Smooth muscle cell (in vitro differentiated cells): ENCODE measurements around the gene SELENOW. TPM values are rescaled to one million over a fixed set of nuclear protein-coding genes. Genes with fewer than 3 reads are reported as not detected.
"Not testable (repeated sequence)": the region's sequence is repeated elsewhere in the genome, so short reads cannot be mapped to it uniquely, and the experiment has no call there.

ENCODE experiments used
- DNase-seq: peaks from one replicate; lab custom pipeline; 2025; ENCODE audit not compliant: unreplicated experiment; lab: John Stamatoyannopoulos, UW
- H2AFZ ChIP-seq: fragments of 200-600 bp; sonication (generic); 2 replicates; pipeline ENCODE4 v1.6.0; 2016; ENCODE audit warnings: antibody characterized with exemption, low read depth, mild to moderate bottlenecking
- H3F3A ChIP-seq: fragments of 200-600 bp; sonication (generic); 2 replicates; pipeline ENCODE4 v1.6.0; 2017; ENCODE audit warnings: antibody characterized with exemption, low read depth
- H3K27ac ChIP-seq: fragments of 200-600 bp; sonication (generic); 2 replicates; pipeline ENCODE4 v1.5.1; 2016; ENCODE audit warnings: low read depth, mild to moderate bottlenecking
- H3K27me3 ChIP-seq: fragments of 200-600 bp; sonication (generic); 2 replicates; pipeline ENCODE4 v1.6.1; 2016; ENCODE audit warnings: low read depth, mild to moderate bottlenecking
- H3K36me3 ChIP-seq: fragments of 200-600 bp; sonication (generic); 2 replicates; pipeline ENCODE4 v1.5.1; 2016; ENCODE audit warnings: low read depth
- H3K4me1 ChIP-seq: fragments of 200-600 bp; sonication (generic); 2 replicates; pipeline ENCODE4 v1.5.1; 2016; ENCODE audit warnings: low read depth
- H3K4me2 ChIP-seq: fragments of 200-600 bp; sonication (generic); 2 replicates; pipeline ENCODE4 v1.6.0; 2016; ENCODE audit warnings: mild to moderate bottlenecking
- H3K4me3 ChIP-seq: fragments of 200-600 bp; sonication (generic); 2 replicates; pipeline ENCODE4 v1.5.1; 2016; ENCODE audit warnings: mild to moderate bottlenecking
- H3K79me2 ChIP-seq: fragments of 200-600 bp; sonication (generic); 2 replicates; pipeline ENCODE4 v1.6.0; 2016; ENCODE audit warnings: low read depth, mild to moderate bottlenecking
- H3K9ac ChIP-seq: fragments of 200-600 bp; sonication (generic); 2 replicates; pipeline ENCODE4 v1.6.0; 2016; ENCODE audit warnings: low read depth
- H3K9me3 ChIP-seq: fragments of 200-600 bp; sonication (generic); replicated peaks from 2 replicates; pipeline ENCODE4 v1.5.1; 2016; ENCODE audit warnings: low read depth
- H4K20me1 ChIP-seq: fragments of 200-600 bp; sonication (generic); 2 replicates; pipeline ENCODE4 v1.6.0; 2016; ENCODE audit warnings: low read depth
- CTCF ChIP-seq: fragments of 200-600 bp; sonication (generic); IDR thresholded peaks from 2 replicates; pipeline ENCODE4 v1.5.1; 2017; ENCODE audit warnings: borderline replicate concordance, mild to moderate bottlenecking, antibody characterized with exemption; ENCODE audit not compliant: insufficient read depth, poor library complexity, severe bottlenecking
- WGBS: methylation state at CpG from one replicate; pipeline ENCODE4 v1.1.7; 2016; ENCODE audit warnings: low lambda C conversion rate; 5-methylcytosine and 5-hydroxymethylcytosine counted together
- polyA plus RNA-seq: library from polyadenylated mRNA; unstranded; fragments of >200 nt; fragmentation: Nextera tagmentation; extraction: Ambion mirVana; gene quantifications from 2 replicates; pipeline ENCODE4 v1.2.1, GENCODE V29; 2016
- total RNA-seq: library from RNA; depleted of rRNA; stranded (reverse); fragments of >200 nt; gene quantifications from 2 replicates; pipeline ENCODE4 v1.2.3, GENCODE V29; 2014

Gene SELENOW
- total and polyA plus RNA-seq, 2 experiments from 2014 or later: 441 to 558 TPM

GRCh38 chr19:47802521-47803043, 24.1 kb downstream of the SELENOW start:
- Histone ChIP-seq H4K20me1 (no peaks in the 10 kb centered on the region), H3F3A (no peaks in the 10 kb centered on the region), H3K4me3 (no peak overlapping the region), H3K36me3 (no peaks in the 10 kb centered on the region), H3K4me1 (no peaks in the 10 kb centered on the region), H2AFZ (no peak overlapping the region), H3K27me3 (no peaks in the 10 kb centered on the region), H3K9ac (no peak overlapping the region), H3K27ac (no peak overlapping the region), H3K4me2 (no peak overlapping the region), H3K9me3 (no peaks in the 10 kb centered on the region), H3K79me2 (no peaks in the 10 kb centered on the region)
- DNase-seq: no peak
- TF ChIP-seq CTCF: no peak
- WGBS: 95% methylated on average over 15 of the region's 25 CpGs

GRCh38 chr19:47803148-47803547, 24.6 kb downstream of the SELENOW start:
- H3K27ac ChIP-seq, H4K20me1 ChIP-seq, H3K27me3 ChIP-seq, H3K4me1 ChIP-seq, H3K9me3 ChIP-seq, H3K79me2 ChIP-seq, H3K36me3 ChIP-seq, H3K4me2 ChIP-seq, H3K9ac ChIP-seq, H3F3A ChIP-seq, H2AFZ ChIP-seq, DNase-seq, H3K4me3 ChIP-seq: not testable (repeated sequence)
- WGBS: 100% methylated on average over 3 of the region's 21 CpGs

GRCh38 chr19:47803671-47804070, 25.2 kb downstream of the SELENOW start:
- not testable (repeated sequence) for H3K4me3 ChIP-seq, H3K9ac ChIP-seq, H3K36me3 ChIP-seq, H3K4me2 ChIP-seq, H3K27me3 ChIP-seq, H2AFZ ChIP-seq, H3F3A ChIP-seq, H3K9me3 ChIP-seq, H3K79me2 ChIP-seq, DNase-seq, H4K20me1 ChIP-seq, H3K27ac ChIP-seq, H3K4me1 ChIP-seq
- WGBS: 94% methylated on average over 6 of the region's 12 CpGs

GRCh38 chr19:47804451-47804850, 25.9 kb downstream of the SELENOW start, which contains the start of gene TPRX1:
TSS of gene TPRX1 (minus strand) at chr19:47804551. CDS start at chr19:47804539, 12 bp downstream.
- not testable (repeated sequence) for H3K27ac ChIP-seq, H3K79me2 ChIP-seq, H3K9ac ChIP-seq, H3F3A ChIP-seq, H3K36me3 ChIP-seq, H3K4me1 ChIP-seq, DNase-seq, H3K4me2 ChIP-seq, H3K4me3 ChIP-seq, H3K27me3 ChIP-seq, H3K9me3 ChIP-seq, H2AFZ ChIP-seq, H4K20me1 ChIP-seq
- WGBS: 83% methylated on average over 5 of the region's 5 CpGs

GRCh38 chr19:47805313-47805712, 26.8 kb downstream of the SELENOW start:
- H3K9me3 ChIP-seq: no peaks in the 10 kb centered on the region

More at GRCh38 chr19:47805313-47805712, 26.8 kb downstream of the SELENOW start:
- WGBS: 93% methylated on average over 10 of the region's 10 CpGs
- Histone ChIP-seq H4K20me1 (no peaks in the 10 kb centered on the region), H3K4me2 (no peak overlapping the region), H3K36me3 (no peaks in the 10 kb centered on the region), H3K4me1 (no peaks in the 10 kb centered on the region), H3K27ac (no peak overlapping the region), H3K4me3 (no peak overlapping the region), H2AFZ (no peak overlapping the region), H3F3A (no peaks in the 10 kb centered on the region), H3K27me3 (no peaks in the 10 kb centered on the region), H3K9ac (no peak overlapping the region), H3K79me2 (no peaks in the 10 kb centered on the region)
- TF ChIP-seq CTCF: no peak
- no peak for DNase-seq
